HepG2 (cell line): ENCODE data around the gene IRF1. TPM values are rescaled to one million over a fixed set of nuclear protein-coding genes. Genes with fewer than 3 reads are reported as not detected.
A peak's percentile ranks its signal among the peaks of the same experiment; 100 is the strongest.

Experiments
- ATAC-seq: fragments of 200-7000 bp; cut with Tn5 transposase; 3 replicates; pipeline ENCODE4 v1.9.1; 2020; ENCODE audit warnings: mild to moderate bottlenecking, moderate library complexity
- BruUV-seq: library from RNA; stranded (reverse); fragments of 400-500 nt; replicated peaks from 2 replicates; lab custom pipeline; 2021; lab: Mats Ljungman, UMichigan
- CTCF ChIA-PET: fragments of 300-600 bp; formaldehyde crosslinking; extraction: SDS; loops from one replicate; lab custom pipeline; 2021; ENCODE audit warnings: low total read pairs, inconsistent platforms, low intra/inter-chr PET ratio; lab: Yijun Ruan, JAX
- POLR2A ChIA-PET: fragments of 350-600 bp; sonication (Branson Sonifier 250); formaldehyde crosslinking; loops from one replicate; lab custom pipeline; 2020; ENCODE audit warnings: antibody characterized with exemption, inconsistent platforms; lab: Yijun Ruan, JAX
- DNase-seq: peaks from one replicate; pipeline ENCODE4 v3.0.0-alpha.2; 2015; ENCODE audit warnings: low spot score
- FAIRE-seq: peaks from 3 replicates; lab custom pipeline; 2011; peaks lifted over from hg19 to GRCh38; lab: Jason Lieb, UNC
- H2AFZ ChIP-seq: one replicate; pipeline ENCODE4 v1.6.1; 2011; ENCODE audit warnings: low read length, inconsistent platforms
- H3K27ac ChIP-seq: fragments of 300-600 bp; 3 replicates; pipeline ENCODE4 v1.8.0; 2011; ENCODE audit warnings: mixed run types, mild to moderate bottlenecking, mixed read lengths, low read length, inconsistent platforms; ENCODE audit not compliant: insufficient read depth; ENCODE audit errors: extremely low read length
- H3K27me3 ChIP-seq, 2 experiments: fragments of 200-600 bp in 1 of 2; 2 replicates in 1 of 2; 3 replicates in 1 of 2; pipeline versions ENCODE4 v1.6.0 to v1.8.0; 2011; ENCODE audit warnings: low read length in 2 of 2, mild to moderate bottlenecking in 2 of 2, moderate library complexity in 2 of 2, inconsistent platforms in 1 of 2; ENCODE audit not compliant: insufficient read depth in 2 of 2, control insufficient read depth in 1 of 2
- H3K36me3 ChIP-seq, 2 experiments: fragments of 200-600 bp in 1 of 2; replicated peaks in 1 of 2; 2 replicates in 1 of 2; 3 replicates in 1 of 2; pipeline versions ENCODE4 v1.5.1 to v1.8.0; 2011; ENCODE audit warnings: low read length in 2 of 2, inconsistent platforms in 1 of 2; ENCODE audit not compliant: insufficient read depth in 2 of 2, control insufficient read depth in 1 of 2
- H3K4me1 ChIP-seq: 2 replicates; pipeline ENCODE4 v1.5.1; 2012; ENCODE audit warnings: low read length, inconsistent platforms; ENCODE audit not compliant: insufficient read depth
- H3K4me2 ChIP-seq: 2 replicates; pipeline ENCODE4 v1.6.0; 2011; ENCODE audit warnings: low read depth, low read length, inconsistent platforms
- H3K4me3 ChIP-seq, 3 experiments: fragments of 200-600 bp in 1 of 3; sonication (generic), shearing (Covaris generic) in 1 of 3; replicated peaks in 1 of 3; 2 replicates each; pipeline ENCODE4 v1.5.1; 2011 to 2016; ENCODE audit warnings: low read length in 3 of 3, inconsistent platforms in 2 of 3, low read depth in 2 of 3, mild to moderate bottlenecking in 2 of 3, control low read depth in 1 of 3, mixed read lengths in 1 of 3; ENCODE audit not compliant: insufficient read depth in 1 of 3
- H3K79me2 ChIP-seq: one replicate; pipeline ENCODE4 v1.6.1; 2011; ENCODE audit warnings: low read length, inconsistent platforms; ENCODE audit not compliant: insufficient read depth
- H3K9ac ChIP-seq: 2 replicates; pipeline ENCODE4 v1.6.0; 2011; ENCODE audit warnings: mild to moderate bottlenecking, low read depth, low read length, inconsistent platforms; ENCODE audit not compliant: insufficient read depth
- H3K9me3 ChIP-seq: 2 replicates; pipeline ENCODE4 v1.5.1; 2012; ENCODE audit warnings: mild to moderate bottlenecking, low read length
- H4K20me1 ChIP-seq: 2 replicates; pipeline ENCODE4 v1.6.0; 2011; ENCODE audit warnings: inconsistent platforms, mild to moderate bottlenecking, low read length, moderate library complexity; ENCODE audit not compliant: insufficient read depth
- DNMT3B ChIP-seq: conservative IDR thresholded peaks from 2 replicates; pipeline ENCODE4 v1.6.1; 2016; ENCODE audit warnings: missing biosample characterization, control low read depth
- MAZ ChIP-seq, 2 experiments: sonication (generic) in 1 of 2; formaldehyde crosslinking in 1 of 2; IDR thresholded peaks; 2 replicates each; pipeline versions ENCODE4 v1.5.0 to v1.6.1; 2012 to 2020; ENCODE audit warnings: low read depth in 2 of 2, mild to moderate bottlenecking in 2 of 2, borderline replicate concordance in 1 of 2, improper control_type of control experiment in 1 of 2, low read length in 1 of 2, missing genetic modification reagents in 1 of 2, moderate library complexity in 1 of 2
- ZNF12 ChIP-seq: sonication (generic); formaldehyde crosslinking; IDR thresholded peaks from 2 replicates; pipeline ENCODE4 v1.5.0; 2020; ENCODE audit warnings: missing genetic modification reagents
- ZNF33B ChIP-seq: sonication (generic); formaldehyde crosslinking; IDR thresholded peaks from 2 replicates; pipeline ENCODE4 v1.5.1; 2020; ENCODE audit warnings: mild to moderate bottlenecking, missing genetic modification reagents
- ZNF766 ChIP-seq: sonication (generic); formaldehyde crosslinking; IDR thresholded peaks from 2 replicates; pipeline ENCODE4 v1.5.0; 2020; ENCODE audit warnings: missing genetic modification reagents, borderline replicate concordance
- WGBS: methylation state at CpG from one replicate; pipeline ENCODE4 v1.1.6; 2017; ENCODE audit warnings: low lambda C conversion rate; 5-methylcytosine and 5-hydroxymethylcytosine counted together
- in situ Hi-C: cut with HindIII; loops from 2 replicates; pipeline ENCODE4 v1.10.0; 2017; ENCODE audit warnings: low pct_unique_long_range_greater_than_20kb; ENCODE audit not compliant: extremely low pct_ligation_motif_present
- intact Hi-C: fragments of 100-400 bp; cut with micrococcal nuclease; formaldehyde crosslinking; loops from one replicate; pipeline ENCODE4 v1.10.0; 2022; ENCODE audit not compliant: unreplicated experiment
- polyA plus RNA-seq, 8 experiments: library from polyadenylated mRNA; depleted of rRNA in 3 of 8; stranded (reverse) in 7 of 8; unstranded in 1 of 8; fragments of >200 nt; fragmentation: Illumina TruSeq in 4 of 8; extraction: Trizol in 4 of 8; gene quantifications; 2 replicates each; pipeline versions ENCODE4 v1.2.1 to v1.2.3, GENCODE V29; 2011 to 2016; ENCODE audit warnings: low read depth in 4 of 8, missing spikeins in 1 of 8, mixed read lengths in 1 of 8; ENCODE audit not compliant: insufficient read depth in 1 of 8
- total RNA-seq, 5 experiments: library from RNA; depleted of rRNA; stranded (reverse); fragments of >200 nt; fragmentation: Illumina TruSeq; extraction: Trizol; gene quantifications; 2 replicates each; pipeline ENCODE4 v1.2.3, GENCODE V29; 2016; ENCODE audit warnings: low read depth in 1 of 5
- TF ChIP-seq, protein P1 (sequence below): sonication (generic); formaldehyde crosslinking; IDR thresholded peaks from 2 replicates; pipeline ENCODE4 v1.4.0; 2020; ENCODE audit warnings: mild to moderate bottlenecking, missing genetic modification reagents
- TF ChIP-seq, protein P2 (sequence below): sonication (generic); formaldehyde crosslinking; IDR thresholded peaks from one replicate; pipeline ENCODE4 v1.5.1; 2020; ENCODE audit warnings: mild to moderate bottlenecking, missing genetic modification reagents; ENCODE audit errors: not compliant biosample characterization
- TF ChIP-seq, protein P3 (sequence below): sonication (generic); formaldehyde crosslinking; IDR thresholded peaks from 2 replicates; pipeline ENCODE4 v1.8.1; 2023; ENCODE audit warnings: mild to moderate bottlenecking, missing genetic modification reagents

The IRF1 gene
- total and polyA plus RNA-seq, 2 of the 13 experiments (the other 11 are each of a cell fraction or from before 2014, with no cell fraction given): 4.1 to 8.8 TPM

GRCh38 chr5:132464156-132464939 lies 26.2 kb downstream of the IRF1 start (continued):
- TF ChIP-seq, protein P1, sequence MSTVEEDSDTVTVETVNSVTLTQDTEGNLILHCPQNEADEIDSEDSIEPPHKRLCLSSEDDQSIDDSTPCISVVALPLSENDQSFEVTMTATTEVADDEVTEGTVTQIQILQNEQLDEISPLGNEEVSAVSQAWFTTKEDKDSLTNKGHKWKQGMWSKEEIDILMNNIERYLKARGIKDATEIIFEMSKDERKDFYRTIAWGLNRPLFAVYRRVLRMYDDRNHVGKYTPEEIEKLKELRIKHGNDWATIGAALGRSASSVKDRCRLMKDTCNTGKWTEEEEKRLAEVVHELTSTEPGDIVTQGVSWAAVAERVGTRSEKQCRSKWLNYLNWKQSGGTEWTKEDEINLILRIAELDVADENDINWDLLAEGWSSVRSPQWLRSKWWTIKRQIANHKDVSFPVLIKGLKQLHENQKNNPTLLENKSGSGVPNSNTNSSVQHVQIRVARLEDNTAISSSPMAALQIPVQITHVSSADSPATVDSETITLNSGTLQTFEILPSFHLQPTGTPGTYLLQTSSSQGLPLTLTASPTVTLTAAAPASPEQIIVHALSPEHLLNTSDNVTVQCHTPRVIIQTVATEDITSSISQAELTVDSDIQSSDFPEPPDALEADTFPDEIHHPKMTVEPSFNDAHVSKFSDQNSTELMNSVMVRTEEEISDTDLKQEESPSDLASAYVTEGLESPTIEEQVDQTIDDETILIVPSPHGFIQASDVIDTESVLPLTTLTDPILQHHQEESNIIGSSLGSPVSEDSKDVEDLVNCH (CRISPR knock-in tag): no peak

DNA sequence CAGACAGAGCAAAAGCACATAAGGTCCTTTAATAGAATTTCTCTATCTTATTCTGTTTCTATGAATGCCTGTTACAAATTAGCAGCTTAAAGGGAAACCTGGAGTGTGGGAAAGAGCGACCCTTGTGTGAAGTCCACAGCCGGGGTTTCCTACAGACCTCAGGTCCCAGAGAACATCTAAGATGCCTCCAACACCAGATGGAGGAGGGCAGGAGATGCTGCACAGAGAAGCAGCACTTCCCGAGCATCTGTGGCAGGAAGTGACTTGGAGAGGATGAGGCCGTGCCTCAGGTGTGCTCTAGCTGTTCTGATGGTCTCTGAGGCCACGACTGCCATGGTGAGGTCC lies 26.8 kb downstream of the IRF1 start:
- ATAC-seq (no peak), DNase-seq (no peak), FAIRE-seq (no peak)
- WGBS: 44% methylated on average over 2 of the region's 5 CpGs
- ChIA-PET POLR2A (interaction anchor here (1.2 to 2.0 kb wide), 3 partner anchors 27 to 36 kb away, joined by 3 to 12 read pairs (median 8); partner anchors contain the start of gene IRF1), CTCF (no interaction called here)
- Histone ChIP-seq H4K20me1 (no peaks in the 10 kb centered on the region), H3K9me3 (no peaks in the 10 kb centered on the region), H3K4me3 (peak overlapping the region; percentile 47 to 71 (median 56); a peak in 5 of 6 replicates), H3K36me3 (no peaks in the 10 kb centered on the region), H3K79me2 (no peaks in the 10 kb centered on the region), H3K27me3 (no peaks in the 10 kb centered on the region), H3K4me2 (peak overlapping the region; percentile 90), H3K27ac (no peak overlapping the region), H3K4me1 (peaks cover 98% of the 10 kb centered on the region), H3K9ac (peak overlapping the region; percentile 53), H2AFZ (peak overlapping the region; percentile 58)
- in situ Hi-C loops (no loop called here), intact Hi-C loops (loop anchor here (5.0 kb wide), 1 partner anchor 34 kb away; no protein-coding TSS in a partner anchor)
- BruUV-seq: no TSS peak
- TF ChIP-seq MAZ (IDR thresholded peaks at IDR 0.05; ENCODE audit: borderline replicate concordance, low read depth, low read length): no peak
- no peak for TF ChIP-seq MAZ (CRISPR knock-in tag; IDR thresholded peaks at IDR 0.05; ENCODE audit: low read depth)
- no peak for TF ChIP-seq DNMT3B
- TF ChIP-seq ZNF12 (CRISPR knock-in tag): peak; percentile 19; the same call in 1 of the 2 replicates
- 0 out of 2 replicates have a peak, but pooled peaks have one; percentile 39 for TF ChIP-seq ZNF33B (CRISPR knock-in tag)
- TF ChIP-seq, protein P2, sequence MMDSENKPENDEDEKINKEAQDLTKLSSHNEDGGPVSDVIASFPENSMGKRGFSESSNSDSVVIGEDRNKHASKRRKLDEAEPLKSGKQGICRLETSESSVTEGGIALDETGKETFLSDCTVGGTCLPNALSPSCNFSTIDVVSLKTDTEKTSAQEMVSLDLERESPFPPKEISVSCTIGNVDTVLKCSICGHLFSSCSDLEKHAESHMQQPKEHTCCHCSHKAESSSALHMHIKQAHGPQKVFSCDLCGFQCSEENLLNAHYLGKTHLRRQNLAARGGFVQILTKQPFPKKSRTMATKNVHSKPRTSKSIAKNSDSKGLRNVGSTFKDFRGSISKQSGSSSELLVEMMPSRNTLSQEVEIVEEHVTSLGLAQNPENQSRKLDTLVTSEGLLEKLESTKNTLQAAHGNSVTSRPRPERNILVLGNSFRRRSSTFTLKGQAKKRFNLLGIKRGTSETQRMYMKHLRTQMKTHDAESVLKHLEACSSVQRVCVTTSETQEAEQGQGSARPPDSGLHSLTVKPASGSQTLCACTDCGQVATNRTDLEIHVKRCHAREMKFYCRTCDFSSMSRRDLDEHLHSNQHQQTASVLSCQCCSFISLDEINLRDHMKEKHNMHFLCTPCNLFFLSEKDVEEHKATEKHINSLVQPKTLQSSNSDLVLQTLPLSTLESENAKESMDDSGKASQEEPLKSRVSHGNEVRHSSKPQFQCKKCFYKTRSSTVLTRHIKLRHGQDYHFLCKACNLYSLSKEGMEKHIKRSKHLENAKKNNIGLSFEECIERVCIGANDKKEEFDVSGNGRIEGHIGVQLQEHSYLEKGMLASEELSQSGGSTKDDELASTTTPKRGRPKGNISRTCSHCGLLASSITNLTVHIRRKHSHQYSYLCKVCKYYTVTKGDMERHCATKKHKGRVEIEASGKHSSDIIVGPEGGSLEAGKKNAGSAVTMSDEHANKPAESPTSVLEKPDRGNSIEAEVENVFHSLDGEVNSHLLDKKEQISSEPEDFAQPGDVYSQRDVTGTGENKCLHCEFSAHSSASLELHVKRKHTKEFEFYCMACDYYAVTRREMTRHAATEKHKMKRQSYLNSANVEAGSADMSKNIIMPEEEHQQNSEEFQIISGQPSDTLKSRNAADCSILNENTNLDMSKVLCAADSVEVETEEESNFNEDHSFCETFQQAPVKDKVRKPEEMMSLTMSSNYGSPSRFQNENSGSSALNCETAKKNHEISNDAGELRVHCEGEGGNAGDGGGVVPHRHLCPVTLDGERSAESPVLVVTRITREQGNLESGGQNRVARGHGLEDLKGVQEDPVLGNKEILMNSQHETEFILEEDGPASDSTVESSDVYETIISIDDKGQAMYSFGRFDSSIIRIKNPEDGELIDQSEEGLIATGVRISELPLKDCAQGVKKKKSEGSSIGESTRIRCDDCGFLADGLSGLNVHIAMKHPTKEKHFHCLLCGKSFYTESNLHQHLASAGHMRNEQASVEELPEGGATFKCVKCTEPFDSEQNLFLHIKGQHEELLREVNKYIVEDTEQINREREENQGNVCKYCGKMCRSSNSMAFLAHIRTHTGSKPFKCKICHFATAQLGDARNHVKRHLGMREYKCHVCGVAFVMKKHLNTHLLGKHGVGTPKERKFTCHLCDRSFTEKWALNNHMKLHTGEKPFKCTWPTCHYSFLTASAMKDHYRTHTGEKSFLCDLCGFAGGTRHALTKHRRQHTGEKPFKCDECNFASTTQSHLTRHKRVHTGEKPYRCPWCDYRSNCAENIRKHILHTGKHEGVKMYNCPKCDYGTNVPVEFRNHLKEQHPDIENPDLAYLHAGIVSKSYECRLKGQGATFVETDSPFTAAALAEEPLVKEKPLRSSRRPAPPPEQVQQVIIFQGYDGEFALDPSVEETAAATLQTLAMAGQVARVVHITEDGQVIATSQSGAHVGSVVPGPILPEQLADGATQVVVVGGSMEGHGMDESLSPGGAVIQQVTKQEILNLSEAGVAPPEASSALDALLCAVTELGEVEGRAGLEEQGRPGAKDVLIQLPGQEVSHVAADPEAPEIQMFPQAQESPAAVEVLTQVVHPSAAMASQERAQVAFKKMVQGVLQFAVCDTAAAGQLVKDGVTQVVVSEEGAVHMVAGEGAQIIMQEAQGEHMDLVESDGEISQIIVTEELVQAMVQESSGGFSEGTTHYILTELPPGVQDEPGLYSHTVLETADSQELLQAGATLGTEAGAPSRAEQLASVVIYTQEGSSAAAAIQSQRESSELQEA (CRISPR knock-in tag): no peak
- no peak for TF ChIP-seq ZNF766 (CRISPR knock-in tag)
- TF ChIP-seq, protein P3, sequence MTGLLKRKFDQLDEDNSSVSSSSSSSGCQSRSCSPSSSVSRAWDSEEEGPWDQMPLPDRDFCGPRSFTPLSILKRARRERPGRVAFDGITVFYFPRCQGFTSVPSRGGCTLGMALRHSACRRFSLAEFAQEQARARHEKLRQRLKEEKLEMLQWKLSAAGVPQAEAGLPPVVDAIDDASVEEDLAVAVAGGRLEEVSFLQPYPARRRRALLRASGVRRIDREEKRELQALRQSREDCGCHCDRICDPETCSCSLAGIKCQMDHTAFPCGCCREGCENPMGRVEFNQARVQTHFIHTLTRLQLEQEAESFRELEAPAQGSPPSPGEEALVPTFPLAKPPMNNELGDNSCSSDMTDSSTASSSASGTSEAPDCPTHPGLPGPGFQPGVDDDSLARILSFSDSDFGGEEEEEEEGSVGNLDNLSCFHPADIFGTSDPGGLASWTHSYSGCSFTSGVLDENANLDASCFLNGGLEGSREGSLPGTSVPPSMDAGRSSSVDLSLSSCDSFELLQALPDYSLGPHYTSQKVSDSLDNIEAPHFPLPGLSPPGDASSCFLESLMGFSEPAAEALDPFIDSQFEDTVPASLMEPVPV (CRISPR knock-in tag): no peak
